Neural progenitor cell (in vitro differentiated cells): ENCODE data around the gene CCSER2. TPM values are rescaled to one million over a fixed set of nuclear protein-coding genes. Genes with fewer than 3 reads are reported as not detected.

Experiments used
- DNase-seq: peaks from one replicate; pipeline ENCODE4 v3.0.0-alpha.2; 2016; ENCODE audit warnings: low spot score
- H2AFZ ChIP-seq: fragments of 200-600 bp; sonication (generic); replicated peaks from 2 replicates; pipeline ENCODE4 v1.6.1; 2016; ENCODE audit warnings: antibody characterized with exemption
- H3F3A ChIP-seq: fragments of 200-600 bp; sonication (generic); 2 replicates; pipeline ENCODE4 v1.6.1; 2016; ENCODE audit warnings: antibody characterized with exemption, low read depth
- H3K27ac ChIP-seq: fragments of 200-600 bp; sonication (generic); 2 replicates; pipeline ENCODE4 v1.5.1; 2016; ENCODE audit warnings: mild to moderate bottlenecking
- H3K27me3 ChIP-seq: fragments of 200-600 bp; sonication (generic); 2 replicates; pipeline ENCODE4 v1.6.1; 2016; ENCODE audit warnings: mild to moderate bottlenecking, moderate library complexity
- H3K36me3 ChIP-seq: fragments of 200-600 bp; sonication (generic); 2 replicates; pipeline ENCODE4 v1.5.1; 2016
- H3K4me1 ChIP-seq: fragments of 200-600 bp; sonication (generic); 2 replicates; pipeline ENCODE4 v1.6.1; 2016; ENCODE audit warnings: mixed run types
- H3K4me2 ChIP-seq: fragments of 200-600 bp; sonication (generic); 2 replicates; pipeline ENCODE4 v1.6.1; 2016
- H3K4me3 ChIP-seq: fragments of 200-600 bp; sonication (generic); 2 replicates; pipeline ENCODE4 v1.5.1; 2016
- H3K79me2 ChIP-seq: fragments of 200-600 bp; sonication (generic); 2 replicates; pipeline ENCODE4 v1.6.1; 2016; ENCODE audit warnings: low read depth
- H3K9ac ChIP-seq: fragments of 200-600 bp; sonication (generic); 2 replicates; pipeline ENCODE4 v1.6.1; 2016
- H3K9me3 ChIP-seq: fragments of 200-600 bp; sonication (generic); 2 replicates; pipeline ENCODE4 v1.5.1; 2016; ENCODE audit warnings: low read depth
- H4K20me1 ChIP-seq: fragments of 200-600 bp; sonication (generic); 2 replicates; pipeline ENCODE4 v1.6.1; 2016; ENCODE audit warnings: low read depth
- H3K27ac Mint-ChIP-seq: 3 replicates; pipeline ENCODE4 v1.8.0; 2021; ENCODE audit warnings: mixed read lengths
- H3K27me3 Mint-ChIP-seq: 2 replicates; pipeline ENCODE4 v1.8.0; 2022; ENCODE audit warnings: low read depth, mild to moderate bottlenecking, inconsistent platforms, moderate library complexity, mixed read lengths; ENCODE audit not compliant: insufficient read depth
- H3K36me3 Mint-ChIP-seq: 3 replicates; pipeline ENCODE4 v1.8.0; 2021; ENCODE audit warnings: mixed read lengths
- H3K4me1 Mint-ChIP-seq: 3 replicates; pipeline ENCODE4 v1.8.0; 2021; ENCODE audit warnings: mixed read lengths
- H3K4me3 Mint-ChIP-seq: 3 replicates; pipeline ENCODE4 v1.8.0; 2021; ENCODE audit warnings: mild to moderate bottlenecking, moderate library complexity, mixed read lengths
- H3K9me3 Mint-ChIP-seq: 3 replicates; pipeline ENCODE4 v1.8.0; 2020; ENCODE audit warnings: mixed read lengths
- EZH2 ChIP-seq: fragments of 200-600 bp; sonication (generic); IDR thresholded peaks from 2 replicates; pipeline ENCODE4 v1.6.1; 2017; ENCODE audit warnings: antibody characterized with exemption, mild to moderate bottlenecking, moderate library complexity
- EZH2phosphoT487 ChIP-seq: fragments of 200-600 bp; sonication (generic); IDR thresholded peaks from 2 replicates; pipeline ENCODE4 v1.6.1; 2017; ENCODE audit warnings: antibody characterized with exemption
- total RNA-seq: library from RNA; depleted of rRNA; stranded (reverse); fragments of >200 nt; gene quantifications from 2 replicates; pipeline ENCODE4 v1.2.3, GENCODE V29; 2015; ENCODE audit warnings: low replicate concordance
- TF ChIP-seq, protein P1 (sequence below): fragments of 200-600 bp; sonication (generic); IDR thresholded peaks from 2 replicates; pipeline ENCODE4 v1.5.1; 2017; ENCODE audit warnings: antibody characterized with exemption, mild to moderate bottlenecking

CCSER2 gene
- total RNA-seq, 1 donor from 2014 or later = 39.3 TPM

DNA sequence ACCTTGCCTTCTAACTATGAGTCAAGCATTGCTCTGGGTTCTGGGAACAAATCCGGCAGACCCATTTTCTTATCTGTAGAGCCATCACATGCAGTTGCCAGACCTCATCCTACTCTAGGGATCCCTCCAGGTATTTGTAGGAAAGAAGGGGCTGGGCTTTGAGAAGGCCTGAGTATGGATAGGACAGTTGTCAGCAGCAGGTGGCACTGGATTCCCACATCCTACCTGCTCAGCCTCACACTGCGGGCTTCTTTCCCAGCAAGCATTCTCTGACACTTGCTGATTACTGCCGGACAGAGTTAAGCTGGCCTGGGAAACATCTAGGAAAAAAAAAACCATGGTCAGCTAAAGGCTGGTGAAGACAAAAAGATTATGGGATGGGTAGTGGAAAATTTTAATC is 224.1 kb downstream of the CCSER2 start:
- H3K4me2 ChIP-seq = no peak overlapping the region
- no peak overlapping the region for H3K4me3 ChIP-seq
- no peaks in the 10 kb centered on the region for H3K79me2 ChIP-seq
- TF ChIP-seq EZH2phosphoT487 = no peak
- TF ChIP-seq, protein P1, sequence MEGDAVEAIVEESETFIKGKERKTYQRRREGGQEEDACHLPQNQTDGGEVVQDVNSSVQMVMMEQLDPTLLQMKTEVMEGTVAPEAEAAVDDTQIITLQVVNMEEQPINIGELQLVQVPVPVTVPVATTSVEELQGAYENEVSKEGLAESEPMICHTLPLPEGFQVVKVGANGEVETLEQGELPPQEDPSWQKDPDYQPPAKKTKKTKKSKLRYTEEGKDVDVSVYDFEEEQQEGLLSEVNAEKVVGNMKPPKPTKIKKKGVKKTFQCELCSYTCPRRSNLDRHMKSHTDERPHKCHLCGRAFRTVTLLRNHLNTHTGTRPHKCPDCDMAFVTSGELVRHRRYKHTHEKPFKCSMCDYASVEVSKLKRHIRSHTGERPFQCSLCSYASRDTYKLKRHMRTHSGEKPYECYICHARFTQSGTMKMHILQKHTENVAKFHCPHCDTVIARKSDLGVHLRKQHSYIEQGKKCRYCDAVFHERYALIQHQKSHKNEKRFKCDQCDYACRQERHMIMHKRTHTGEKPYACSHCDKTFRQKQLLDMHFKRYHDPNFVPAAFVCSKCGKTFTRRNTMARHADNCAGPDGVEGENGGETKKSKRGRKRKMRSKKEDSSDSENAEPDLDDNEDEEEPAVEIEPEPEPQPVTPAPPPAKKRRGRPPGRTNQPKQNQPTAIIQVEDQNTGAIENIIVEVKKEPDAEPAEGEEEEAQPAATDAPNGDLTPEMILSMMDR = peak; percentile 27
- no peaks in the 10 kb centered on the region for H3K4me1 Mint-ChIP-seq
- peaks cover 2% of the 10 kb centered on the region for H3K27me3 Mint-ChIP-seq
- H3K36me3 Mint-ChIP-seq = no peaks in the 10 kb centered on the region
- H3K36me3 ChIP-seq = no peaks in the 10 kb centered on the region
- no peak overlapping the region for H3K27ac ChIP-seq
- H3K4me3 Mint-ChIP-seq = no peak overlapping the region
- DNase-seq = peak; percentile 42
- no peak overlapping the region for H2AFZ ChIP-seq
- no peaks in the 10 kb centered on the region for H3K27me3 ChIP-seq
- no peaks in the 10 kb centered on the region for H3F3A ChIP-seq
- no peaks in the 10 kb centered on the region for H4K20me1 ChIP-seq
- H3K4me1 ChIP-seq = peaks cover 3% of the 10 kb centered on the region
- H3K27ac Mint-ChIP-seq = no peak overlapping the region
- H3K9ac ChIP-seq = no peak overlapping the region
- H3K9me3 ChIP-seq = no peaks in the 10 kb centered on the region
- no peaks in the 10 kb centered on the region for H3K9me3 Mint-ChIP-seq

DNA sequence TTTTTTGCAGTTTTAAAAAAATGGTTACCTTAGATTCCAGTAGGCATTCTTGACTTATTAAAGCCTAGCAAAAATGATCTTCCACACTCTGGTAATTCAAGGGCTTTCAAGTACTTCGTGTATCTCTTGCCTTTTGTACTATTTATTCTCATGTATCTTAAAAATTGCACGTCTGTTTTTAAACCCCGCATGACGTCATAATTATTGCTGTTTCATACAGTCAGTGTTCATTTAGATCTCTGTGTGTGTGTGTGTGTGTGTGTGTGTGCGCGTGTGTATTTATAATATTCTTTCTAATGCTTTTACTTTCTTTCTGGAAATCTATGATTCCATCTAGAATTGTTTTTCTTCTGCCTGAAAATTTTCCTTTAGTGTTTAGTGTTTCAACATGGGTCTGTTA is 234.2 kb downstream of the CCSER2 start:
- Mint-ChIP-seq H3K27me3 (peaks cover 3% of the 10 kb centered on the region), H3K4me1 (peaks cover 8% of the 10 kb centered on the region), H3K36me3 (no peaks in the 10 kb centered on the region), H3K4me3 (no peak overlapping the region), H3K9me3 (no peaks in the 10 kb centered on the region), H3K27ac (no peak overlapping the region)
- Histone ChIP-seq H3K4me2 (no peak overlapping the region), H3K9ac (no peak overlapping the region), H3K27me3 (no peaks in the 10 kb centered on the region), H3K4me3 (no peak overlapping the region), H3K9me3 (no peaks in the 10 kb centered on the region), H3F3A (peaks cover 20% of the 10 kb centered on the region), H3K27ac (no peak overlapping the region), H3K79me2 (no peaks in the 10 kb centered on the region), H4K20me1 (no peaks in the 10 kb centered on the region), H2AFZ (no peak overlapping the region), H3K4me1 (peaks cover 12% of the 10 kb centered on the region), H3K36me3 (no peaks in the 10 kb centered on the region)
- TF ChIP-seq EZH2phosphoT487 (no peak), EZH2 (no peak)
- TF ChIP-seq, protein P1 = no peak
- DNase-seq = no peak

DNA sequence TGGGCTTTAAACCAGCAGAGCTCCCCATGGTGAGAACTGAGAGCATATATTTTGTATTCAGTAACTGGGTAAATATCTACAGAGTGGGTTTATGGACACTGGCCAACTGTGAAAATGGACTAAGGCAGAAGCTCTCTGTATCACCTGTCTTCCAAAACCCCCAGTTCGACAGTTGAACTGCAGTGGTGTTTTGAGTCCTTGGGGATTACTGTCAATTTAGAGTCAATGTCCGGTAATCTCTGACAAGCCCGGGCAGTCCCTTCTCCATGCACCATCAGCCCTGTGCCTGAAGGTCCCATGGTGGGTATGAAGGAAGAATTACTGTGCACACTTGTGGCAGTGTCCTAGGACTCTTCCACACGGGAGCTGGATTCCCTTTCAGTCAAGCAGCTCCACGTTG is 235.0 kb downstream of the CCSER2 start:
- Mint-ChIP-seq H3K27ac (no peak overlapping the region), H3K4me1 (peaks cover 11% of the 10 kb centered on the region), H3K36me3 (peaks cover under 1% of the 10 kb centered on the region), H3K27me3 (peaks cover 3% of the 10 kb centered on the region), H3K4me3 (no peak overlapping the region), H3K9me3 (peaks cover 2% of the 10 kb centered on the region)
- H3K4me2 ChIP-seq = no peak overlapping the region
- H4K20me1 ChIP-seq = no peaks in the 10 kb centered on the region
- H3K79me2 ChIP-seq = no peaks in the 10 kb centered on the region
- no peak for DNase-seq
- H3K9me3 ChIP-seq = no peaks in the 10 kb centered on the region
- H3K9ac ChIP-seq = no peak overlapping the region
- H3K27ac ChIP-seq = no peak overlapping the region
- peaks cover 15% of the 10 kb centered on the region for H3K4me1 ChIP-seq
- H2AFZ ChIP-seq = peak overlapping the region; percentile 6
- H3K27me3 ChIP-seq = no peaks in the 10 kb centered on the region
- H3F3A ChIP-seq = peaks cover 27% of the 10 kb centered on the region
- no peaks in the 10 kb centered on the region for H3K36me3 ChIP-seq
- TF ChIP-seq, protein P1 = no peak
- TF ChIP-seq EZH2 (no peak), EZH2phosphoT487 (no peak)
- no peak overlapping the region for H3K4me3 ChIP-seq
